CD4-positive, alpha-beta T cell treated with Interleukin-17A for 1 hour (primary cell): ENCODE results near the gene TENT4A.
"Not testable (repeated sequence)": the region's sequence is repeated elsewhere in the genome, so short reads cannot be mapped to it uniquely, and the experiment has no call there.

Source experiments
- DNase-seq: peaks from one replicate; pipeline ENCODE4 v3.0.0-alpha.2; 2020

The TENT4A gene

DNA sequence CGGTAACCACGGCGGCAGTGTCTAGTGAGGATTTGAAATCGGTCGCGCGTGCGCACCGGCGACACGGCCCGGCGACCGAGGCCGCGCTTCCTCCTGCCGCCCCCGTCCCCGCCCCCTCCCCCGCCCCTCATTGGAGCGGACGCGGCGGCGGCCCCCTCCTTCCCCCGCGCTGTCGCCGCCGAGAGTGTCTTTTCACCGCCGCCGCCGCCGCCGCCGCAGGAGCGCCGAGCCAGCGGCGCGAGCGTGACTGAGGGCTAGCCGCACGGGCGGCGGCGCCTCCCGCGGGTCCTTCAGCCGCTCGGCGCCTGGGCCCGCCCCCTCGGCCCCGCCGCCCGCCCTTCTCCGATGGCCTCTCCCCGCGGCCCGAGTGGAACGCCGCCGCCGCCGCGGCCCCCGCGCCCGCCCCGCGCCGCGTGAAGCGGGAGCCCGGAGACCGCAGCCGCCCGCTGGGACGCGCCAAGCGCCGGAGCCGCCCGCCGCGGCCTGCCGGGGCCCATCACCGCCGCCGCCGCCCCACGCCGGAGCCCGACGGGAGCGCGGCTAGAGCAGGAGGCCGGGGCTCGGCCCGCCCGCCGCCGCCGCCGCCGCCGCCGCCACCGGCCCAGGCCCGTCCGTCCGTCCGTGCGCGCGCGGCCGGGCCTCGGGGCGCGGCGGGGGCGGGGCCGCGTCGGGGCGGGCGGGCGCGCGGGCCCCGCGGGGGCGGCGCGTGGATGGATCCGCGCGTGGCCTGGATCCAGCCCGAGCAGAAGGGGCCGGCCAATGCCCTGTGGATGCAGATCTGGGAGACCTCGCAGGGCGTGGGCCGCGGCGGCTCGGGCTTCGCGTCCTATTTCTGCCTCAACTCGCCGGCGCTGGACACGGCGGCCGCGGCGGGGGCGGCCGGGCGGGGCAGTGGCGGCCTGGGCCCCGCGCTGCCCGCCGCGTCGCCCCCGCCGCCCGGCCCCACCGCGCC, at the start of gene TENT4A:
TSS of gene TENT4A (plus strand) at position 159 of the 952 bp plus-strand sequence. CDS start at position 711, 552 bp downstream.
- no peak for DNase-seq

DNA sequence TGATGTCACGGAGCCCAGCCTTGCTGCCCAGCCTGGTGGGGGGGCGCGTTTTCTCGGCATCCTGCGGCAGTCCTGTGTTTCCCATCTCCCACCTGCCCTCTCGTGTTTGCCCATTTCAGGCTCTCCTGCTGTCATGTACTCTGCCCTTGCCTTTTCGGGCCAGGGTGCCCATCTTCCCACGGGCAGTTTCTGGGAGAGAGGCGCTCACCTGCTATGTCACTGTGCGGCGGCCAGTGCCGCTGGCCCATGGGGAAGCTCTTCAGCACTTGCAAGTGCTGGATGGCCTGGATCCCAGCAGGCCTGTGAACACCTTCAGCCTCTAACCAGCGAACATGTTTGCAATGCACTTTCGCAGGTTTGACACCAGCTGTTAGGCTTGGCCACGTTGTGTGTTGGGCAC, 46.5 kb upstream of the TENT4A start:
- no peak for DNase-seq

DNA sequence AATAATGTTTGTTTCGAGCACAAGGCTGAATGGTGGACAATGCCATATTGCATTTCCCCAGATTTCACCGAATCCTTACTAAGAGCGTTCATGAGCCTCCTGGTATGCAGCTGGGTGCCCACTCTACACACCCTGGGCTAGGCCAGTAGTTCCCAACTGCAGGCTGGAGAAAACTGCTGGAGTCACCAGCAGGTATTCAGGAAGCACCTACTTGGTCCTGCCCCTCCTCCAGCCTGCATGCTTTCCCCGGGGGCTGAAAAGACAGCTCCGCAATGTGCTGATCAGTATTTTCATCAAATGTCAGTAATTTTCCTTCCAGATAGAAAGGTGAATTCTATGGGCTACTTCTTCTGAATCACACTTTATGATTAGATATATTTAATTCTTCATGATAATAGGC, 45.6 kb upstream of the TENT4A start:
- no peak for DNase-seq

DNA sequence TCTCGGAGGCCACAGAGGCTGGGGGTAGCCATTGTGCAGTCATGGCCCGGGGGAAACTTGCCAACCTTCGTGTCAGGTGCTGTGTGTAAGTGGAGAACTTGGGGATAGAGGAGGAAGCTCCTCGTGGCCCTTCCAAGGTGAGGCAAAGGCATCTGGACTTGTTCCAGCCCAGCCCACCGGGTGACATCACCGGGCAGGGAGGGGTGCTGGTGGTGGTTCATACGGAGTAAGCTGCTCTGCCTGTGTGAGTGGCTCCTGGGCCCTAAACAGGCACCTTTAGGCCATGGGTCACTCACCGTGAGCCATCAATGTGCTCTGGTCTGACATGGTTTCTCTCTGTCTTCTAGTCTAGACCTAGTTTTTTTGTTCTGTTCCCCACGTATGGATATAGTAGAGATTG, 44.5 kb upstream of the TENT4A start:
- not testable (repeated sequence) for DNase-seq

DNA sequence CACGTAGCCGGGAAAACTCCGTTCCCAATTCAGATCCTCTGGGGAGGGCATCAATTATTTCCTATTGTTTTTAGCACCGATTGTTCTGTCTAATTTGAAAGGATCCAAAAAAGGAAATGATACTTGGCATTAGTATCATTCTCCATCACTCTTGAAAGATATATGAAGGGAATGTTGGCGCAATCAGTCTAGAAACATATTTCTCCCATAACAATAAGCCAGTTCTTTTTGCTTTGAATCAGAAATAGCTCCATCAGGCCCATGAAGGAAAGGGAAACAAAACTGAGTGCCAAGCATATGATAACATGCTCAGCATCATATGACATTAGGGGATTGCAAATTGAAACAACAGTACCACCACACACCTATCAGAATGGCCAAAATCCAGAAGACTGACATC, 40.2 kb upstream of the TENT4A start:
- DNase-seq: no peak

DNA sequence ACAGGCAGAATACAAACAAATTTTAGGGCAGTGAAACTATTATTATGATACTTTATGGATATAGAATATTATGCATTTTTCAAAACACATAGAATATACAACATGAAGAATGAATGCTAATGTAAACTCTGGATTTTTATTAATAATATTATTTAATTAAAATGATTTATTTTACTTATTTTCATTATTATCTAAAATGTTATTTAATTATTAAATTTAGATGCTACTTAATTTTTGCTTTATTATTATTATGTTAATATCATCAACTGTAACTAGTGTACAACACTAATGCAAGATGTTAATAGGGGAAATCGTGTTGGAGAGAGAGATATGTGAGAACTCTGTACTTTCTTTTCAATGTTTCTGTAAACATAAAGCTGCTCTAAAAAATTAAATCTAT, 39.3 kb upstream of the TENT4A start:
- DNase-seq: no peak

DNA sequence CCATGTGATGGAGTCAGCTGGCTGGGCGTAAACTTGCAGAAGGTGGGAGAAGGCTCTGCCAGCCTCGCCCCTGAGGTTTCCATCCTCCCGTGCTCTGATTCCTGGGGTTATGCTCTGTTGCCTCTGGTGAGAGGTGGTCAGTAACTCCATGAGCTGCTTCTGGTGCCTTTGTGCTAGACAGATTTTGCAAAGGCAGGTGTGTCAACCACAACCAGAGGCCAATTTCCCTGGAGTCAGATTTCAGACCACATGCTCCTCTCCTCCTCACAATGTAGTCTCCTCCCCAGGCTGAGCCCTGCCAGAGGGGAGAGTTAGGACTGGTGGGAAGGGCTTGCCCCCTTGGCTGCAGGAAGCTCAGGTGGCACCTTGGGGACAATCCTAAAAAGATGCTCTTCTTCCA, 38.8 kb upstream of the TENT4A start:
- no peak for DNase-seq

DNA sequence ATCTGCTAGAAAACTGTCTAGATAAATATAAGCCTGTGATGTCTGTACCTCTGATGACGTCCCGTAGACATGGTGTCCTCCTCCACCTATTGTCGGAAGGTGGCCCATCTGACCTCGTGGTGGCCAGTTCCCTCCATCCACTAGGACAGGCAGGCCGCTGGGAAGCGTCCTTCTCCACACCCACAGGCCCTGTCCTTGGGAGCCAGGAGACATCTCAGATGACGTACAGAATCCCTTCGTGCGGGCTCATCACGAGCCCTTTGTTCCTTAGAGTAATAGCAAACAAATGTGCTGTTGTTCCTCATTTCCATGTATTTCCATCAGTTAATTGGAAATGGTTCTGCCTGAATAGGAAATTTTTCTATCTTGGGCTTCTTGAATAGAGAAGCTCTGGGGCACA, 38.3 kb upstream of the TENT4A start:
- DNase-seq: no peak

DNA sequence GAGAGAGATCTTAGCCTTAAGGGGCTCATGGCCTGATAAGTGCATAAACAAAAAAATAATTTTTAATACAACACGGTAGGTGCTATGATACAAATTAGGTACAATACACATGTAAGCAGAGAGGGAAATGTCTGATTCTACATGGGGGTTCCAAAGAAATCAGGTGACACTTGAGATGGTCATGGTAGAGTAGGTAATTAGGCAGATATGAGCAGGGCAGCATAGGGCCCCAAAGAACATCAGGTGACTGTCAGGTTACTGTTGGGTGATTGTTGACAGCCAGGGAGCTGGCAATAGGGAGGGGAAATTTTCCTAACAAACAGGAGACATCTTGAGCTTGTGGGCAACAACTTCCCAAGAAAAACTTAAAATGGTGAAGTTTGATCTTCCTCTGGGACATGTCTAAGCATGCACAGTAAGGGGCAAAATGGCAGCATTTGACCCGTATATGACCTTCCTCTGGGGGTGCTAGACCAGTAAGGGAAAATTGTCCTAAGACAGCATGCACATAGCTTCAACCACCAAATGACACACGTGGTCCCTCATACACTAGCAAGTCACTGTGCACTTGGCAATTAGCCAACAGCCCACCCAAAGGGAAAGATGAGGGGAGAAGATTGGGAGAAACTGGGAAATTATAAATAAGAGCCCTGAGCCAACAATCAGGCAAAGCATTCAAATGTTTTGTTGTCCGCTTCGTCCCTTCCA, 37.3 kb upstream of the TENT4A start:
- DNase-seq: no peak

DNA sequence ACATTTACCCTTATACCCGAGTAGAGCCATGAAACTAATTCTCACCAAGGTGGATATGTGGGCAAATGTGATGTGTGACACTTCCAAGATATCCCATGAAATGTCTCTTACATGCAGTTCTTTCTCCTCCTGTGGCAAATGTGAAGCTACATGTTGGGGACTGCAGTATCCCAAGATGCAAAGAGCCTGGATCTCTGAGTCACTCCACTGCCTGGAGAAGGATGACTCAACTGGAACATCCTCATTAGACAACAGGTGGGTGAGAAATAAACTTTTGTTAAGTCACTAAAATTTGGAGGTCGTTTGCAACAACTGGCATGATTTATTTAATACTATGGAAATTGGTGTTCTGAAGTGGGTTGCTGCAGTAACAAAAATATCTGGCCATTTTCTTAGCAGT, 36.5 kb upstream of the TENT4A start:
- DNase-seq: no peak

DNA sequence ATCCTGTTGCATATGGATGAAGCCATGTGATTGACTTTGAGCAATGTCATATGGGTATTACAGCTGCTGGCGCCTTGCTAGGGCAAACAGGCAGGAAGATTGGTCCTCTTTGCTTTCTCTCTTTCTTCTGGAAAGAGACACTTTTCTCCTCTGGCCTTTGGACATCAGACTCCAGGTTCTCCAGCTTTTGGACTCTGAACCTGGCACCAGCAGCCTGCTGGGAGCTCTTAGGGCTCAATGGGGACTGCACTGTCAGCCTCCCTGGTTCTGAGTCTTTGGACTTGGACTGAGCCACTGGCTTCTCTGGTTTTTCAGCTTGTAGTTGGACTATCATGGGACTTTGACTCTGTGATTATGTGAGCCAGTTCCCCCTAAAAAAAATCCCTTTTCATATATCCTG, 34.8 kb upstream of the TENT4A start:
- DNase-seq: no peak

DNA sequence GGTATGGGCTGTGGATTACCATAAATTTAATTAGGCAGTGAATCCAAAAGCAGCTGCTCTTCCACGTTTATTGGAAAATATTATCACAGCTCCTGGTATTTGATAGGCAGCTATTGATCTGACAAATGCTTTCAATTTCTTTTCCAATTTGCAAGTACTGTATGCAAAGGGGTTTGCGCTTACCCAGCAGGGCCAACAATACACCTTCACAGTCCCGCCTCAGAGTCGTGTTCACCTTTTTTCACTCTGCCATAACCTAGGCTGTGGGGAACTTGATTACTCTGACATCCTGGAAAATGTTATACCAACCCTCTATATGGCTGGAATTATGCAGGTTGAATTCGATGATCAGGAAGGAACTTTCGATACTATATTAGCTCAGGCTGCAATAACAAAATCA, 32.3 kb upstream of the TENT4A start:
- no peak for DNase-seq

DNA sequence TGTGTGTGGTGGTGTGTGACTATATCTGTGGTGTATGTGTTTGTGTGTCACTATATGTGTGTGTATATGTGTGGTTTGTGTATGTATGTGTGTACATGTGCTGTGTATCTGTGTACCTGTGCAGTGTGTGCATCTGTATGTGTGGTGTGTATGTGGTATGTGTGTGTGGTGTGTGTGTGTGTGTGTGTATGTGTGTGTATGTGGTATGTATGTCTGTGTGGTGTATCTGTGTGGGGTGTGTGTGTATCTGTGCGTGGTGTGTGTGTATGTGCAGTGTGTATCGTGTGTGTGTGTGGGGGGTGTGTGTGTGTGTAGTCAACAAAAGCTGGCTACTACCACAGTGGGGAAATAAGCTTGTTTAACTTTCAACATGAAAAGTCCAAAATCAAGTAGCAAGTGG, 31.6 kb upstream of the TENT4A start:
- DNase-seq: no peak

DNA sequence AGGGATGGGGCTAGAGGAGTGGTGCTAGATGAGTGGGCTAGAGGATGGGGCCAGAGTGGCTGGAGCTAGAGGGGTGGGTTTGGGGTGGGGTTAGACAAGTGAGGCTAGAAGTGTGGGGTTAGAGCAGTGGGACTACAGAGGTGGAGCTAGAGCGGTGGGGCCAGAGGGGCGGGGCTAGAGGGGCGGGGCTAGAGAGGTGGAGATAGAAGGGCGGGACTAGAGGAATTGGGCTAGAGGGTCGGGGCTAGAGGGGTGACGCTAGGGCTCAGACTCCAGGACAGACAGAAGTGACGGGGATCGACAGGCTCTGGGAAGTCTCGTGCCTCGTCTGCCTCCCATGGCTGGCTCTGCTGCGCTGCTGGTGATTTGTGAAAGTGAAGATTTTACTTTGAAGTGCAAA, 31.0 kb upstream of the TENT4A start:
- no peak for DNase-seq

DNA sequence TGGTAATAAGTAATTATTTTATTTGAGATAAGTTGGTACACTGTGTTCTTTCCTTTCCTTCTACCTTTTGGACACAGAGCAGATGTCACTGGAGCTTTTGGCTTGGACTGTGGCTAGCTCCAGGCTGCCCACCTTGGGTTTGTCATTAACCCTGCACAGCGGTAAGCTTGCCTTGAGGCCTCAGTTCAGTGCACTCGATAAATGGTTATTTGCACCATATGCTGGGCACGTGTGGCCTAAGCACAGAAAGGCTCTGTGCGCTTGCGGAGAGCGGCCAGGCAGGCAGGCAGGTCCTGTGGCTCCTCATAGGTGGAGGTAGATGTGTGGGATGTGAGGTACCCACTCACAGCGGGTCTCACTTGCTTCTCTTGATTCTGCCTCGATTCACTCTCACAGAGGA, 30.0 kb upstream of the TENT4A start:
- no peak for DNase-seq

DNA sequence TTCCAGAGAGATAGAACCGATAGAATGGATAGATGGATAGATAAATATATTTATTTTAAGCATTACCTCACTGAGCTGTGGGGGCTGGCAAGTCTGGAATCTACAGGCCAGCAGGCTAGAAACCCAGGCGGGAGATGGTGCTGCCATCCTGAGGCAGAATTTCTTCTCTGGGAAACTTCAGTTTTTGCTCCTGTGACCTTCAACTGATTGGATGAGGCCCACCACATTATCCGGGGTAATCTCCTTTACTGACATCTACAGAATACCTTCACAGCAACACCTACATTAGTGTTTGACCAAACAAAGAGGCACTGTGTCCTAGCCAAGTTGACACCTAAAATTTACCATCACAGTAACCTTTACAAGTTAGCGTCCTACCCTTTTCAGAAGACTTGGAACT, 29.2 kb upstream of the TENT4A start:
- no peak for DNase-seq

DNA sequence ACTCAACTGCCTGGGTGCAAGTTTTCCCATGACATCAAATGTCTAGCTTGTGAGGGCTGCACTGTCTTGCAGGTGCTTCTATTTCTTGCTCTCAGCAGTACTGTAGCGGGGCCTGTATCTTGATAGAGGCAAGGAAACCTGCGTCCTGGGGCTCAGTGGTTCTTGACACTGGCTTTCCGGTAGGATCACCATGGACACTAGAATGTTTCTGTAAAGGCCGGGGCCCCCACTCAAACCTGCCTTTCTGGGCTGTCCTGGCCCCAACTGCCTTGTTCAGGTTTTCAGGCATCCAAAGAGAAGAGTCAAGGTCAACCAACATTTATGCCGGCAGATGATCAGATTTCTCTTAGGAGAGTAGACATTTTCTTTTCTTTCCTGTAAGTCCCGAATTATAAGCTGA, 26.7 kb upstream of the TENT4A start:
- DNase-seq: no peak

DNA sequence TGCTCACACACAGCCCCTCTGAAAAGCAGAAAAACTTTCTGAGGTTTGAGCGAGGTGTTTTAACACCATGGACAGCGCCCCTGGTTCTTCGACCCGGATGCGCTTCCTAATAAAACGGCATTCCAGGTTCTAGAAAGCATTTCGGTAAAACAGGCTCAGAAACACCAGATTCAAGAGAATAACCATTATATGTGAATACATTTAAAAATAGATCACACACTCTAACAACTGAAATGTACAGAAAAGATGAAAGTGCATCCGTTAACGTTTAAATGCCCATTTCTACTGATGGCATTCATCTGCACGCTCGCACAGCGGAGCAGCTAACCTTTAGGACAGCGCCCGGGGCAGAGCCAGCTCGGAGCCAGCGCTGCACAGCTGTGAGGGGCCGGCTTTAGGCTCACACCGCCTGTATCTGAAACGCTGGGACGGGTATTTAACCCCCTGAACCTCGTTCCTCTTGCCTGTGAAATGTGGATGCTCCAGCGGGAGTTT, 26.3 kb upstream of the TENT4A start:
- peak; percentile 7 for DNase-seq

DNA sequence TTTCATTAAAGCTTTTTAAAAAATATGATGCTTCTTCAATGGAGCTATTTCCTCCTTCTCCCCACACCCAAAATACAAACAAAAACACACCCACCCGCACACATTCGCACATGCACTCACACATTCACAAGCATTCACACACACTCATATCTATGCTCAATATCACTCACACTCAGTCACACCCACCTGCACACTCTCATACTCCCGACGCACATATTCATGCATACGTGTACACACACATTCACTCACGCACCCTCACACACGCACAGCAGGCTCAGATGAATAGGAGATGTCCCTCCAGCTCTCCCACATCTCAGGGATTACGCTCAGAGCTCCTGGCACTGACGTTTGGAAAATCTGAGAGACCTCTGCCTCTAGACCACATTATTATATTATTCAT, 25.7 kb upstream of the TENT4A start:
- DNase-seq: no peak

DNA sequence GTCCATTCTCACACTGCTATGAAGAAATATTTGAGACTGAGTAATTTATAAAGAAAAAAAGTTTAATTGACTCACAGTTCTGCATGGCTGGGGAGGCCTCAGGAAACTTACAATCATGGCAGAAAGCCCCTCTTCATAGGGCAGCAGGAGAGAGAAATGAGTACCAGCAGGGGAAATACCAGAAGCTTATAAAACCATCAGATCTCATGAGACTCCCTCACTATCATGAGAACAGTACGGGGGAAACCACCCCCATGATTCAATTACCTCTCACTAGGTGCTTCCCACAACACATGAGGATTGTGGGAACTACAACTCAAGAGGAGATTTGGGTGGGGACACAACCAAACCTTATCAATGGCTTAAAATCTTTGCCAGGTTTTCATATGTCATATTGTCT, 20.3 kb upstream of the TENT4A start:
- DNase-seq: no peak

DNA sequence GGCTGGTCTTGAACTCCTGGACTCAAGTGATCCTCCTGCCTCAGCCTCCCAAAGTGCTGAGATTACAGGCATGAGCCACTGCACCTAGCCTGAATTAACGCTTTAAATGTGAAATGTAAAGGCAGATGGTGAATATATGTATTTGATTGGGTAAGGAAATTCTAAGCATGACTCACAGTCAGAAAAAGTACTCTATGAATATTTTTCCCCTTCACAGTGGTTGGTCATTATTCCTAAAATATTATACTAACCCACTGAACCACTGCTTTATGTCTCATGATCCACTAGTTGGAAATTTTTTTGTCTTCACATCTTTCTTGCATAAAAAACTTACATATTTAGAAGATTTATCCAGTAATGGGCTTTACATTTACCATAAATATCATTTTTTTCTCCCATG, 14.5 kb upstream of the TENT4A start:
- DNase-seq: no peak

DNA sequence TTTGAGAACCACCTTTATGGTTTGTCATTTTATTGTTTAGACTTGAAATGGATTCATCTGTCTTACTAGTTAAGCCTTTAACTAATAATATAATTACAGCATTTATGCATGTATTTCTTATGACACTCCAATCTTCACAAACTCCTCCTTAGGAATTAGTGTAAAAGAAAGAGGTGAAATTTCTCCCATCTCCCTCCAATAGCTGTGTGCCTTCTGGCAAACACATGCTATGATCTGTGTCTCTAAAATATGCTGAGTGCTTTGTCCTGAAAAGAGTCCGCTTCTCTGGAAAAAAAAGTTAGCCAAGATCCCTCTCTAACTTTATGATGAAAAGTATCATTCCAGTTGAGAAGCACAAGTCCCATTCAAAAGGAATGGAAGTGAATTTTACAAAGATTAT, 13.9 kb upstream of the TENT4A start:
- no peak for DNase-seq

DNA sequence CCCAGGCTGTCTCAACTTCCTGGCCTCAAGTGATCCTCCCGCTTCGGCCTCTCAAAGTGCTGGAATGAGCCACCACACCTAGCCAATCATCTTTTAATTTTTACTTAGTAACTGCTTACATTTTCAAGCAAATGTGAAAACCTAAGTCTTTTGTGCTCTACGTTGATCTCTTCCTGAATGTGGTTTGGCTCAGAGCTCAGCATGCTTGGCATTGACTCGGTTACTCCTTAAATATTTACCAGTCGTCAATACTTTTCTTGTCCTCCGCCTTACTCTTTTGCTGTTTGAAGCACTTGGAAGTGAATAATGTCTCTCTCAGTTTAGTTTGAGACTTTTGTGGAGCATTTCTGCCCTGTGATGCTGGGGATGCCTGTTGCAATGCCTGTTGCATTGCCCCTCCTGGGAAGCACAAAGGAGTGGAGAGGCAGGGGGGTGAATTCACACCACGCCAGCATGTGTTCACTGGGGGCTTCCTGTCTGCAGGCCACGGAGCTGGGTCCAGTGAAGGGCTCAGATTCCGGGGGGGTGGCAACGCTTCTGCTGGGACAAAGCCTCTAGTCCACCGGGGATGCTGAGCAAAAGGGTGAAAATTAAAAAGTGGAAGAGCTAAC, 13.1 kb upstream of the TENT4A start:
- DNase-seq: no peak
